HG03521 (cell line): ENCODE measurements around the gene ST6GALNAC1.

ENCODE experiments used
- ATAC-seq: cut with Tn5 transposase; IDR thresholded peaks from one replicate; pipeline ENCODE4 v1.9.1; 2021; ENCODE audit warnings: mild to moderate bottlenecking, moderate library complexity; ENCODE audit not compliant: unreplicated experiment

The ST6GALNAC1 gene

GRCh38 chr17:76676629-76677028 is 33.1 kb upstream of the ST6GALNAC1 start:
- ATAC-seq, result no peak

- no peak for ATAC-seq
Measured at GRCh38 chr17:76675648-76676047, 32.1 kb upstream of the ST6GALNAC1 start.

GRCh38 chr17:76674600-76674999 is 31.0 kb upstream of the ST6GALNAC1 start:
- no peak for ATAC-seq

GRCh38 chr17:76673729-76674128 is 30.2 kb upstream of the ST6GALNAC1 start:
- ATAC-seq, result no peak

GRCh38 chr17:76672892-76673291 is 29.3 kb upstream of the ST6GALNAC1 start:
- ATAC-seq, result no peak

- ATAC-seq, result no peak
Measured at GRCh38 chr17:76672270-76672851, 28.8 kb upstream of the ST6GALNAC1 start.

- peak; percentile 3 for ATAC-seq
Measured at GRCh38 chr17:76671912-76672262, 28.3 kb upstream of the ST6GALNAC1 start.

GRCh38 chr17:76671123-76671911 is 27.8 kb upstream of the ST6GALNAC1 start:
- ATAC-seq, result peak; percentile 97

- no peak for ATAC-seq
Measured at GRCh38 chr17:76670718-76671122, 27.2 kb upstream of the ST6GALNAC1 start.

GRCh38 chr17:76670020-76670717 is 26.6 kb upstream of the ST6GALNAC1 start:
- no peak for ATAC-seq

GRCh38 chr17:76667786-76668453 is 24.4 kb upstream of the ST6GALNAC1 start:
- ATAC-seq, result no peak

GRCh38 chr17:76667491-76667755 is 23.9 kb upstream of the ST6GALNAC1 start:
- ATAC-seq, result no peak

GRCh38 chr17:76660656-76661042 is 17.1 kb upstream of the ST6GALNAC1 start:
- no peak for ATAC-seq

- no peak for ATAC-seq
Measured at GRCh38 chr17:76659928-76660655, 16.5 kb upstream of the ST6GALNAC1 start.

GRCh38 chr17:76658242-76658662 is 14.7 kb upstream of the ST6GALNAC1 start:
- ATAC-seq, result no peak

GRCh38 chr17:76657505-76658241 is 14.1 kb upstream of the ST6GALNAC1 start:
- no peak for ATAC-seq

- no peak for ATAC-seq
Measured at GRCh38 chr17:76654408-76654807, 10.9 kb upstream of the ST6GALNAC1 start.

- no peak for ATAC-seq
Measured at GRCh38 chr17:76650504-76650903, 6.9 kb upstream of the ST6GALNAC1 start.

GRCh38 chr17:76646712-76647111 is 3.2 kb upstream of the ST6GALNAC1 start:
- ATAC-seq, result no peak

- no peak for ATAC-seq
Measured at GRCh38 chr17:76645481-76645880, 1.9 kb upstream of the ST6GALNAC1 start.
